ENCODE data around the gene RAB41.
"Not testable (repeated sequence)": the region's sequence is repeated elsewhere in the genome, so short reads cannot be mapped to it uniquely, and the experiment has no call there.

The RAB41 gene

GRCh38 chrX:70257423-70258288 lies 24.3 kb upstream of the RAB41 start:
- Histone ChIP-seq H3K9ac (ENCODE audit: low read length) (no peak overlapping the region), H3K27ac (ENCODE audit: low read depth, low read length) (no peak overlapping the region), H3K4me1 (ENCODE audit: insufficient read depth, low read length) (no peaks in the 10 kb centered on the region), H3K36me3 (ENCODE audit: insufficient read depth, low read length) (no peaks in the 10 kb centered on the region), H3K9me3 (ENCODE audit: low read length) (no peaks in the 10 kb centered on the region), H3K27me3 (ENCODE audit: control insufficient read depth in 1 of 2, insufficient read depth in 2 of 2, low read length in 2 of 2) (no peaks in the 10 kb centered on the region), H3K4me3 (ENCODE audit: low read depth in 1 of 2, low read length in 2 of 2) (no peak overlapping the region)

DNA sequence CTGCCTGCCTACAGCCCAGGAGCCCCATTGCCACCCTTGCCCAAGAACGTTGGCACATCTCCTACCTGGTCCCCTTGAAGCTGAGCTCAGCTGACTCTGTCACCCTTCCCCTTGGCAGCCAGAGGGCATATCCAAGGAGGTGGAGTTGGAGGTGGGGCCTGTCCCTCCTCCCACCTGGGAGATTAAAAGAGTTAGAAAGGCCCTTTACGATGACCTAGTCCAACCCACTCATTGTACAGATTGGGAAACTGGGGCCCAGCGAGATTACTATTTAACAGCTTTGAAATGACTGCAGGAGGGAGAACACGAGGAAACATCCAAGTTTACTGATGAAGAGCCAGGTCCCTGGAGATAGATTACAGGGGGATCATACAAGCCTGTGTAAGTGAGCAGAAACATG lies 21.9 kb upstream of the RAB41 start, which contains the start of gene P2RY4:
Gene P2RY4 (minus strand): TSS at position 101 of the 400 bp plus-strand sequence. CDS start 580 bp downstream, outside the sequence.
- Histone ChIP-seq H3K4me3 (ENCODE audit: low read depth in 1 of 2, low read length in 2 of 2) (no peak within 1 kb of the TSS), H3K9me3 (ENCODE audit: low read length) (no peaks in the 10 kb centered on the region), H3K9ac (ENCODE audit: low read length) (no peak within 1 kb of the TSS), H3K27me3 (ENCODE audit: control insufficient read depth in 1 of 2, insufficient read depth in 2 of 2, low read length in 2 of 2) (no peaks in the 10 kb centered on the region), H3K4me1 (ENCODE audit: insufficient read depth, low read length) (no peaks in the 10 kb centered on the region), H3K36me3 (ENCODE audit: insufficient read depth, low read length) (no peaks in the 10 kb centered on the region), H3K27ac (ENCODE audit: low read depth, low read length) (no peak within 1 kb of the TSS)

- H3K9me3 ChIP-seq (ENCODE audit: low read length), result no peaks in the 10 kb centered on the region
- H3K27me3 ChIP-seq (ENCODE audit: control insufficient read depth in 1 of 2, insufficient read depth in 2 of 2, low read length in 2 of 2), result no peaks in the 10 kb centered on the region
- no peak overlapping the region for H3K27ac ChIP-seq (ENCODE audit: low read depth, low read length)
- no peaks in the 10 kb centered on the region for H3K36me3 ChIP-seq (ENCODE audit: insufficient read depth, low read length)
- H3K4me1 ChIP-seq (ENCODE audit: insufficient read depth, low read length), result no peaks in the 10 kb centered on the region
- H3K4me3 ChIP-seq (ENCODE audit: low read depth in 1 of 2, low read length in 2 of 2), result no peak overlapping the region
- no peak overlapping the region for H3K9ac ChIP-seq (ENCODE audit: low read length)
These were observed 18.9 kb upstream of the RAB41 start for GRCh38 chrX:70262952-70263567.

DNA sequence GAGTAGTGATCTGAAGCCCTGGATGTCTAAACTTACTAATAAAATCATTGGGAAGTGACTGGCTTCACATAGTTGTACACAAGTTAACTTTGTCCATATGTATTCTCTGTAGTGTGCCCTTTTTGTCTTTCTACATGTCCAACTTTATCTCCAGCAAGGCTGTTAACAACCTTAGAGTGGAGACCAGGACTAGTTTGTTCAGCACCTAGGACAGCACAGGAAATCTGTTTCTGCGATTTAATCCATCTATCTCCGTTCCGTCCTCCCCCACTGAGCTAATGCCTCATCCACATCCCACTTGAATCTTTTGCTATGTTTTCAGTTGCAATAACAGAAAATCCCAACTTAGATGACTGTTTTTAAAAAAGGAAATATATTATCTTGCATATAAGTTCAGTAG lies 17.2 kb upstream of the RAB41 start:
- H3K27ac ChIP-seq (ENCODE audit: low read depth, low read length), result no peak overlapping the region
- H3K4me3 ChIP-seq (ENCODE audit: low read depth in 1 of 2, low read length in 2 of 2), result no peak overlapping the region
- H3K27me3 ChIP-seq (ENCODE audit: control insufficient read depth in 1 of 2, insufficient read depth in 2 of 2, low read length in 2 of 2), result peaks cover 0 to 5% of the 10 kb centered on the region in 2 donors
- no peak overlapping the region for H3K9ac ChIP-seq (ENCODE audit: low read length)
- H3K36me3 ChIP-seq (ENCODE audit: insufficient read depth, low read length), result no peaks in the 10 kb centered on the region
- H3K4me1 ChIP-seq (ENCODE audit: insufficient read depth, low read length), result no peaks in the 10 kb centered on the region
- H3K9me3 ChIP-seq (ENCODE audit: low read length), result no peaks in the 10 kb centered on the region

- H3K36me3 ChIP-seq (ENCODE audit: insufficient read depth, low read length), result no peaks in the 10 kb centered on the region
- H3K4me3 ChIP-seq (ENCODE audit: low read depth in 1 of 2, low read length in 2 of 2), result no peak within 1 kb of the TSS
- H3K27me3 ChIP-seq (ENCODE audit: control insufficient read depth in 1 of 2, insufficient read depth in 2 of 2, low read length in 2 of 2), result peaks cover 0 to 5% of the 10 kb centered on the region in 2 donors
- no peaks in the 10 kb centered on the region for H3K4me1 ChIP-seq (ENCODE audit: insufficient read depth, low read length)
- no peak within 1 kb of the TSS for H3K27ac ChIP-seq (ENCODE audit: low read depth, low read length)
- no peak within 1 kb of the TSS for H3K9ac ChIP-seq (ENCODE audit: low read length)
- no peaks in the 10 kb centered on the region for H3K9me3 ChIP-seq (ENCODE audit: low read length)
These were observed 13.9 kb upstream of the RAB41 start, which contains the start of gene ARR3 for GRCh38 chrX:70268034-70268433. TSS of gene ARR3 (plus strand) at chrX:70268334. CDS start at chrX:70269386, 1,052 bp downstream.

GRCh38 chrX:70274029-70274428 lies 7.9 kb upstream of the RAB41 start:
- H3K27ac ChIP-seq (ENCODE audit: low read depth, low read length); H3K36me3 ChIP-seq (ENCODE audit: insufficient read depth, low read length); H3K4me1 ChIP-seq (ENCODE audit: insufficient read depth, low read length); H3K27me3 ChIP-seq (ENCODE audit: control insufficient read depth in 1 of 2, insufficient read depth in 2 of 2, low read length in 2 of 2); H3K4me3 ChIP-seq (ENCODE audit: low read depth in 1 of 2, low read length in 2 of 2); H3K9me3 ChIP-seq (ENCODE audit: low read length); H3K9ac ChIP-seq (ENCODE audit: low read length): not testable (repeated sequence)

DNA sequence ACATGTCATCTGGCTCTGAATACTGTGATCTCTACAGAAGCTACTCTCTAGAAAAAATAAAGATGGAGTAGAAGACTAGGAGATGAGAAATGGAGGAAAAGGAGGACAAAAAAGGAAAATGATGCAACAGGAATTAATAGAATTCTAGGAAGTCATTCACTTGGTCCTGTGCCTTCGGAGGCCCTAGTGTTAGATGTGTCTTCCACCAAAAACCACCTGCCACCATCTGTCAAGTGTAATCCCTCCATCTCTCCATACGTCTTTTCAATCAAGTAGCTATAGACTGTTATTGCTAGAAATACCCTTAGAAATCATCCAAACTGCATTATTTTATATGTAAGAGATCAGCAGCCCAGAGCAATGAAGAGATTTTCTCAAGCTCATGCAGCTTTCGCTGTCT lies 2.9 kb upstream of the RAB41 start:
- Histone ChIP-seq H3K36me3 (ENCODE audit: insufficient read depth, low read length) (no peaks in the 10 kb centered on the region), H3K4me3 (ENCODE audit: low read depth in 1 of 2, low read length in 2 of 2) (no peak overlapping the region)

DNA sequence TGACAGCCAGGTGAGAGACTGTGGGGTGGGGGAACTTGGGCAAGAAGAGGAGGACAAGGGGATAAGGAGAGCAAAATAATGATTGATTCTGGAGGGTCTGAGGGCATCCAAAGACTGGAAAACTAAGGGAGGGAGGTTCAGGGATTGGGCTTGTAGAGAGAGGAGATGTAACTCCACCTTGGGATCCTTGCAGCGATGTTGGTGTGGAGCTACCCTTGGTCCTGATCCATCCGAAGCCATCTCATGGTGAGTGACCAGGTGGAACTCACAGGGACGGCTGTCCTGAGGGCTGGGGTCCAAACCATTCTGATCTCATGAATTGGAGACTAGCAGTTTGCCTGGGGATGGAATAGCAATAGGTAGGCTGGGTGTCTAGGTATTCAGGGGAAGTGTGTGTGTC lies 1.4 kb upstream of the RAB41 start:
- Histone ChIP-seq H3K4me3 (ENCODE audit: low read depth in 1 of 2, low read length in 2 of 2) (no peak overlapping the region), H3K27ac (ENCODE audit: low read depth, low read length) (no peak overlapping the region), H3K9ac (ENCODE audit: low read length) (no peak overlapping the region), H3K27me3 (ENCODE audit: control insufficient read depth in 1 of 2, insufficient read depth in 2 of 2, low read length in 2 of 2) (peaks cover 0 to 5% of the 10 kb centered on the region in 2 donors), H3K4me1 (ENCODE audit: insufficient read depth, low read length) (no peaks in the 10 kb centered on the region), H3K9me3 (ENCODE audit: low read length) (no peaks in the 10 kb centered on the region), H3K36me3 (ENCODE audit: insufficient read depth, low read length) (no peaks in the 10 kb centered on the region)

More for the DNA sequence above, 2.9 kb upstream of the RAB41 start:
- Histone ChIP-seq H3K9me3 (ENCODE audit: low read length) (no peaks in the 10 kb centered on the region), H3K4me1 (ENCODE audit: insufficient read depth, low read length) (no peaks in the 10 kb centered on the region), H3K27me3 (ENCODE audit: control insufficient read depth in 1 of 2, insufficient read depth in 2 of 2, low read length in 2 of 2) (peaks cover 0 to 5% of the 10 kb centered on the region in 2 donors), H3K9ac (ENCODE audit: low read length) (no peak overlapping the region), H3K27ac (ENCODE audit: low read depth, low read length) (no peak overlapping the region)

DNA sequence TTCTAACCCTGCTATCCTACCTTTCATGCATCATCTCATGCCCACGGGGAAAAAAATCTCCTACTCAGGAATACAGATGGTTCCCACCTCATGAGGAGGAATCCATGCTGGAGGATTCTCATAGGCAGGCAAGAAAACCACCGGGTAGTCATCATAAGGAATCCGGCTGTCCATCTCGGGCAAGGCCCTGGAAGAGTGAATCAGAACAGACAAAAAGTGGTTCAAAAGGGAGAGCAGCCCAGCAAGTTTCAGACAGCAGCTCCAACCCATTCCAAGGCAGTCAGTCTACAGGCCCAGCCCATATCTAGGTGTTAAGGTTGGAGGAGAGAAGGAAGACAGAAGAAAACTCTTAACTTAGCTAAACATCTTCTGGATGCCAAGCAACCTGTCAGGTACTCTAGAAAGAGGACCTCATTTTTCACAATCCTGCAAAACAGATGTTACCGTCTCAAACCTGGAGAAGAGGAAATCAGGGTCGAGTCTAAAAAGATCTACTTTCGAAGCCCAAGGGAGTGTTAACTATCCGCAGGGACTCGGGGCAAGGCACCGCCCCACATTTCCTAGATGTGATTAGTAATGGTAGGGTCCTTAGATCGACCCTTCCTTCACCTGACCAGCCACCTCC lies 7.3 kb downstream of the RAB41 start:
- H3K4me1 ChIP-seq (ENCODE audit: insufficient read depth, low read length), result peaks cover 7% of the 10 kb centered on the region
- H3K9ac ChIP-seq (ENCODE audit: low read length), result peak overlapping the region; percentile 33
- no peaks in the 10 kb centered on the region for H3K36me3 ChIP-seq (ENCODE audit: insufficient read depth, low read length)
- peak overlapping the region; percentile 49 to 56 for H3K4me3 ChIP-seq (ENCODE audit: low read depth in 1 of 2, low read length in 2 of 2)
- no peak overlapping the region for H3K27ac ChIP-seq (ENCODE audit: low read depth, low read length)
- no peaks in the 10 kb centered on the region for H3K27me3 ChIP-seq (ENCODE audit: control insufficient read depth in 1 of 2, insufficient read depth in 2 of 2, low read length in 2 of 2)
- no peaks in the 10 kb centered on the region for H3K9me3 ChIP-seq (ENCODE audit: low read length)

GRCh38 chrX:70289793-70290770 lies 8.1 kb downstream of the RAB41 start, which contains the start of the genes KIF4A and PDZD11:
TSS of gene KIF4A (plus strand) at chrX:70290104. CDS start at chrX:70290459, 355 bp downstream.
TSS of gene PDZD11 (minus strand) at chrX:70289927. CDS start at chrX:70289341, 586 bp downstream.
- Histone ChIP-seq H3K36me3 (ENCODE audit: insufficient read depth, low read length) (no peaks in the 10 kb centered on the region), H3K27ac (ENCODE audit: low read depth, low read length) (no peak within 1 kb of the TSS), H3K4me1 (ENCODE audit: insufficient read depth, low read length) (peaks cover 7% of the 10 kb centered on the region), H3K9me3 (ENCODE audit: low read length) (no peaks in the 10 kb centered on the region), H3K9ac (ENCODE audit: low read length) (peak within 1 kb of the TSS; percentile 33), H3K4me3 (ENCODE audit: low read depth in 1 of 2, low read length in 2 of 2) (peak within 1 kb of the TSS; percentile 49 to 56), H3K27me3 (ENCODE audit: control insufficient read depth in 1 of 2, insufficient read depth in 2 of 2, low read length in 2 of 2) (no peaks in the 10 kb centered on the region)

Measured in muscle layer of colon (tissue), 2 donors.